ENCODE results near the gene APOB.

APOB gene

GRCh38 chr2:21034156-21034971 is 9.5 kb downstream of the APOB start:
- Histone ChIP-seq H3K9ac (ENCODE audit: low read length) (no peak overlapping the region), H3K27me3 (ENCODE audit: insufficient read depth, low read length) (no peaks in the 10 kb centered on the region; the same call in 1 of the 2 replicates), H3K4me1 (ENCODE audit: insufficient read depth, low read length, severe bottlenecking) (no peaks in the 10 kb centered on the region), H3K27ac (ENCODE audit: low read depth, low read length, poor library complexity, severe bottlenecking) (no peak overlapping the region), H3K4me3 (ENCODE audit: low read depth, low read length, poor library complexity, severe bottlenecking) (no peak overlapping the region), H3K9me2 (ENCODE audit: low read depth, low read length) (no peaks in the 10 kb centered on the region), H3K36me3 (ENCODE audit: insufficient read depth, low read length) (no peaks in the 10 kb centered on the region), H3K79me2 (ENCODE audit: insufficient read depth, low read length) (no peaks in the 10 kb centered on the region), H4K20me1 (ENCODE audit: insufficient read depth, low read length) (no peaks in the 10 kb centered on the region), H2AFZ (ENCODE audit: low read length) (no peak overlapping the region), H3K9me3 (ENCODE audit: low read length) (no peaks in the 10 kb centered on the region), H3F3A (ENCODE audit: insufficient read depth, low read length) (no peaks in the 10 kb centered on the region), H3K4me2 (ENCODE audit: low read length) (no peak overlapping the region)
- TF ChIP-seq EZH2 (IDR thresholded peaks at IDR 0.05; ENCODE audit: borderline replicate concordance, low read length) (no peak), CTCF (IDR thresholded peaks at IDR 0.05; ENCODE audit: low read length) (no peak)

- Histone ChIP-seq H3K79me2 (ENCODE audit: insufficient read depth, low read length) (no peaks in the 10 kb centered on the region), H3K4me2 (ENCODE audit: low read length) (no peak overlapping the region), H4K20me1 (ENCODE audit: insufficient read depth, low read length) (no peaks in the 10 kb centered on the region), H3K4me3 (ENCODE audit: low read depth, low read length, poor library complexity, severe bottlenecking) (no peak overlapping the region), H3K27me3 (ENCODE audit: insufficient read depth, low read length) (no peaks in the 10 kb centered on the region; the same call in 1 of the 2 replicates), H3K9me3 (ENCODE audit: low read length) (no peaks in the 10 kb centered on the region), H3K4me1 (ENCODE audit: insufficient read depth, low read length, severe bottlenecking) (no peaks in the 10 kb centered on the region), H2AFZ (ENCODE audit: low read length) (no peak overlapping the region), H3K27ac (ENCODE audit: low read depth, low read length, poor library complexity, severe bottlenecking) (no peak overlapping the region), H3K9ac (ENCODE audit: low read length) (no peak overlapping the region), H3K36me3 (ENCODE audit: insufficient read depth, low read length) (no peaks in the 10 kb centered on the region), H3K9me2 (ENCODE audit: low read depth, low read length) (no peaks in the 10 kb centered on the region), H3F3A (ENCODE audit: insufficient read depth, low read length) (no peaks in the 10 kb centered on the region)
- TF ChIP-seq EZH2 (IDR thresholded peaks at IDR 0.05; ENCODE audit: borderline replicate concordance, low read length) (no peak), CTCF (IDR thresholded peaks at IDR 0.05; ENCODE audit: low read length) (no peak)
These were observed 10.4 kb downstream of the APOB start for GRCh38 chr2:21033237-21034155.

GRCh38 chr2:21032338-21033236 is 11.3 kb downstream of the APOB start:
- no peak overlapping the region for H3K27ac ChIP-seq (ENCODE audit: low read depth, low read length, poor library complexity, severe bottlenecking)
- no peaks in the 10 kb centered on the region for H4K20me1 ChIP-seq (ENCODE audit: insufficient read depth, low read length)
- H3K4me2 ChIP-seq (ENCODE audit: low read length) = no peak overlapping the region

More at GRCh38 chr2:21032338-21033236, 11.3 kb downstream of the APOB start:
- no peak for TF ChIP-seq CTCF (IDR thresholded peaks at IDR 0.05; ENCODE audit: low read length)
- TF ChIP-seq EZH2 (IDR thresholded peaks at IDR 0.05; ENCODE audit: borderline replicate concordance, low read length) = no peak
- H3K9me2 ChIP-seq (ENCODE audit: low read depth, low read length) = no peaks in the 10 kb centered on the region
- H3F3A ChIP-seq (ENCODE audit: insufficient read depth, low read length) = no peaks in the 10 kb centered on the region
- H2AFZ ChIP-seq (ENCODE audit: low read length) = no peak overlapping the region
- H3K4me3 ChIP-seq (ENCODE audit: low read depth, low read length, poor library complexity, severe bottlenecking) = no peak overlapping the region
- H3K9me3 ChIP-seq (ENCODE audit: low read length) = no peaks in the 10 kb centered on the region
- H3K36me3 ChIP-seq (ENCODE audit: insufficient read depth, low read length) = no peaks in the 10 kb centered on the region
- H3K27me3 ChIP-seq (ENCODE audit: insufficient read depth, low read length) = no peaks in the 10 kb centered on the region; the same call in 1 of the 2 replicates
- H3K4me1 ChIP-seq (ENCODE audit: insufficient read depth, low read length, severe bottlenecking) = no peaks in the 10 kb centered on the region
- H3K79me2 ChIP-seq (ENCODE audit: insufficient read depth, low read length) = no peaks in the 10 kb centered on the region
- no peak overlapping the region for H3K9ac ChIP-seq (ENCODE audit: low read length)

Measured in OCI-LY1 (cell line).